Stimulated activated CD8-positive, alpha-beta memory T cell treated with anti-CD3 and anti-CD28 coated beads, Interleukin-4, amount 100 ng/mL, for 48 hours (primary cell): ENCODE measurements around the gene ITPR2.
"Not testable (repeated sequence)": the region's sequence is repeated elsewhere in the genome, so short reads cannot be mapped to it uniquely, and the experiment has no call there.

Experiments used
- DNase-seq: peaks from one replicate; pipeline ENCODE4 v3.0.0-alpha.2; 2020

Gene ITPR2

DNA sequence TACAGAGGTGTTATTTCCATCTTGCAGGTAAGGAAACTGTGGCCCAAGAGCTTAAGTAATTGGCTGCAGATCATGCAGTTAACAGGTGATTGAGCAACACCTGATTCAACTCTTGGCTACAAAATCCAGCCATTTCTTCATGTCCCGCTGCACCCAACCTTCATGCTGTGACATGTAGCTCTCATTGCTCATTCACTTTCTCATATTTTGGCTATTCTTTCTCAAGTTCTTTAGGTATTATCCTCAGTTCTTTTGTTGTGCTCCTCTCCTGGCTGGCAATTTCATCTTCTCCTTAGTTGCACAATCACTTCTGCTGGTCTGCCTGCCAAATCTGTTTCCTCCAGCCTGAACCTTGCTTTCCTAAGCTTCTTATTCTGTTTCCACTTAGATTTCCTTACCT lies 336.8 kb downstream of the ITPR2 start:
- no peak for DNase-seq

DNA sequence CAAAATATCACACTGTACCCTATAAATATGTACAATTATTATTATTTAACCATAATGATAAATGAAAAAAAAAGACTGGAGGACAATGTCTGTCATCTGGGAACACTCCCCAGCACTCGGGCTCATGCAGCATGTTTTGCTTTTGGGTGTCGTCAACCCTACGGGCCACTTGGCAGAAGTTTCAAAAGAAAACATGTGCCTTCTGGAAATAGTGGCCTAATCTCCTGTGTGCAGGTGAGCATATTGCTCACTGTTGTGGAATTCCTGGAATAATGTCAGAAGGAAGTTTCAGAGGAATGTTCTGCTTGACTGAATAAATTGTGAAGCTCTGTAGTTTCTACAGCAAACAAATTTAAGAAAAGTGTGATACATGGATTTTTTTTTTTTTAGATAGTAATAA lies 339.3 kb downstream of the ITPR2 start:
- no peak for DNase-seq

DNA sequence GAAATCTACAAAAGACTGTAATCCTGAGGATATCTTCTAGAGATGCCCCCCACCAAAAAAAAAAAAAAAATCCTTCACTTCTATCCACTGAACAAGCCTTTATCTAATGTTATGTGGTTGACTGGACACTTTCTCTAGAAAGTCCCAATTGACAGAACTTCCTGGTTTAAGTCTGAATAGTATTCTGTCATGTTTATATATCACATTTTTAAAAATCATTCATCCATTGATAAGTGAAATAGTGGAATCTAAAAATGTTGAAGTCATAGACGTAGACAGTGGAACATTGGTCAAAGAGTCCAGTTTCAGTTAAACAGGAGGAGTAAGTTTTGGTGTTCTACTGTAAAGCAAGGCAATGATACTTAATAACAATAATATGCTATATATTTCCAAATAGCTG lies 340.6 kb downstream of the ITPR2 start:
- no peak for DNase-seq

DNA sequence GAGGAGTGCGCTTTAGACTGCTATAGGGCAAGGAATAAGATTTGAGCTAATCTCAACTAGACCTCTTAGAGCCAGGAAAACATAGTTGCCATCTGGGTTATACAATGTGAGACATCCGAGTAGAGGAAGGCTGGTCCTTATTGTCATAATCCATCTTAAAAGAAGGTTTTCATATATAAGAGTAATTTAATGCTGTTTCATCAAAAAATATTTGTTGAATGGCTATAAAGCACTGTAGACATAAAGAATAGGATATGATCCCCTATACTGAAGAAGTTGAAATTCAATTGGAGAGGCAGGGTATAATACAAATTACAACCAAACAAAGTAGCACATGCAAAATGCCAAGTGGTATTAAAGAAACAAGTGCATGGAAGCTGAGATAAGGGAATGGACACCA lies 343.1 kb downstream of the ITPR2 start:
- no peak for DNase-seq

DNA sequence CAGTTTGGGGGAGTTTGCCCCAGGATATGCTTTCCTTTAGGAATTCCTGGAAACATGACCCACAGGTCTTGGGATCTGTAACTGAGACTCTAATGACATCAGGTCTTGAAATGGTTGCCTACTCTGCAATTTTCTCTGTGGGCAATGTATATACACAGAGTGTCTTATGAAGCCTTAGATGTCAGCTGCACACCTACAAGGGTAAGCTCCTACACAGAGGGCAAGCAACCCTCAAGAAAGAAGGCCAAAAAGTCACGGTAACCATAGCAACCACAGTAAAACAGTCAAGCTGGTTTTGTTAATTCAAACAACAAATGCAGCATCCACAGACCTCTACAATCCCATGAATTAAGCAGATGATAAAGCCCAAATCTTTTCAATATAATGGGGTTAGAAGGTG lies 344.6 kb downstream of the ITPR2 start:
- DNase-seq: no peak

DNA sequence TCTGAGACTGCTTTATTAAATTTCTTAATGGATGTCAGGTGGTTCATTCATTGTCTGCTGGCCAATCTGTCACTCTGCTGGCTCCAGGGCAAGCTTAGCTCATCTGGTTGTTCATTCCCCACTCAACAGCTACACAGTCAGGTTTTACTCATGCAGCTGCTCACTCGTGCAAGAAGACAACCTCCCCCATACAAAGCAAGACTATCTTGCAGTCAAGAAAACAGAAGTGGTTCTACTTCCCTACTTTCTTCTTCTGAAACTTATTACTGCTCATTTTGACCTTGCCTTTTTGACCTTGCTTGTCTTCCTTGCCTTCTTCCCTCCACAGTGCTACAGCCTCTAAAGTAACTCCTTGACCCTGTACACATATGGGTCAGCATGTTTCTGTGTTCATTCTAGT lies 359.7 kb downstream of the ITPR2 start:
- no peak for DNase-seq

DNA sequence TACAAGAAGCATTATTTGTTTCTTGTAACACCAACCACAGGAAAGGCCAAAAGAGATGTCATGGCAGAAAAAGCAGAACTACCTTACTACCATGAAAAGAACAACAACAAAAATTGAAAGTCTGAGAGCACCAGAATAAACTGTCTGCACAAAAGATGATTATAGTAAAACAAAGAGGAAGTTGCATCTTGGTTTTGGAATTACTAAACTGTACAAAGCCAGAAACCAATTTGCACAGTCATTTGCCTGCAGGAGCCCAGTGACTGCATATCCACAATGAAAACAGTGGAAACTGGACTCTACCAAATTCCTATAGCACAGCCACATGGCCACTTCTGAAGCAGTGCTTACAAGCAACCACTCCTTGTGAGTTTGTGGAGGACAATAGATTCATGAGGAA lies 361.4 kb downstream of the ITPR2 start:
- no peak for DNase-seq

DNA sequence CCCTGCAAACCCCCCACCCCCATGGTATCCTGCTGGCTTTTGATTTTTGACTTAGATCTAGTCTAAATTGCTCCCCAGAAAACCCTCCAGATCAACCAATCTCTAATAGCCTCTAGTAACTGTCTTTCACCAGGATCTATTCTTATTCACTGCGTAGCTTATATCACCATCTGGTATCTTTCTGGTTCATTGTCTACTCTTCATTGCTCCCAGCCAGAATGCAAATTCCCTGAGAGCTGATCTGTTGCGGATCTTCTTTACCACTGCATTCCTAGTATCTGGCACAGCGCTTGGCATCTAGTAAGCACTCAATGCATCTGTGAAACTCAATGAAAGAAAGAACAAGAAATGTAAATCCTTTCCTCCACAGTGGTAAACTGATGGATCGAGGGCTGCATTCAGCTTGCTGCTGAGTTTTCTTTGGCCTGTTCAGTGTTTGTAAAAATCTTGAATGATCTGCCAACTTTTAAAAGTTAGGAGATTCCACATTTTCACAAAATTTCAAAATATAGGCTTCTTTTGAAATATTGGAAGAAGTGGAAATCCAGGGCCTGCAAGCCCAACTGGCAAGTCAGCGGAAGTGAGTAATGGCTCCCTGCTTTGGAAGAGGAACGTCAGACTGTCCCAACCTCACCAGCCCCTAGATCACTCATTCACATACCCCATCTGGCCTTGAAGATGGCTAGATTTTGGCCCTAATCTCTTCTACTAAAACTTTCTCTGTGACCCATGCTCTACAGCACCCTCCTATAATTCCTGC lies 363.4 kb downstream of the ITPR2 start:
- DNase-seq: no peak

DNA sequence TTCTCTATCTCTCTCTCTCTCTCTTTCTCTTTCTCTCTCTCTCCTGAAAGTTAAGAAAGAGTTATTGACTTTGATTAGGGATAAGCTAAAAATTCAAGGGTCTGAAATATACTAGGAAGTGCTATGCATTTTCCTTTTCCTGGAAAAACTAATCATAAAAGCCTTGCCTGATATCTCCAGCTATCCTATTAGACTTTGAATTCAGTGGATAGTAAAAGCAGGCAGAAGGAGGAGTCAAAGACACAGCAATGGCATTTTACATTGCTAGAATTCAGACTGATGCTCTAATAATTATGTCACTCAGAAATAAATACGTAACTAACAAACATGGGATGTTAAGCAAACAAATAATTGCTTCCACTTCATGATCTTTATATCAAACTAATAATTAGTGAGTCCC lies 365.6 kb downstream of the ITPR2 start:
- no peak for DNase-seq

DNA sequence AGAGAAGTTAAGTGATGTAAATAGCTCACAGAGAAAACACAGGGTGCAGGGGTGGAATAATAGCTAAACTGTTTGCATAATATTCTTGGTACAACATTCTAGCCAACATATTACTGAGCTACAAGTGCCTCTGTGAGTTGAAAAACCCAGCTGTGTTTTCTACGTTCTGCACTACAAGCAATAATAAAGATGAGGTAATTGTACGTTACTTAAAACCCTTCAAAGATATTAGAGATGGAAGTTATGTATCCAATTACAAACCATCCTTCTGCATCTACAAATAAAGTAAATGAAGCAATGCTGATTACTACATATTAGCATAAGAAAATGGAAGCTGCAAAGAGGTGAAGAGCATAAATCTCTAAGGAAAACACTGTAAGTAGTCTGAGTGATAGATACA lies 366.3 kb downstream of the ITPR2 start:
- DNase-seq: no peak

DNA sequence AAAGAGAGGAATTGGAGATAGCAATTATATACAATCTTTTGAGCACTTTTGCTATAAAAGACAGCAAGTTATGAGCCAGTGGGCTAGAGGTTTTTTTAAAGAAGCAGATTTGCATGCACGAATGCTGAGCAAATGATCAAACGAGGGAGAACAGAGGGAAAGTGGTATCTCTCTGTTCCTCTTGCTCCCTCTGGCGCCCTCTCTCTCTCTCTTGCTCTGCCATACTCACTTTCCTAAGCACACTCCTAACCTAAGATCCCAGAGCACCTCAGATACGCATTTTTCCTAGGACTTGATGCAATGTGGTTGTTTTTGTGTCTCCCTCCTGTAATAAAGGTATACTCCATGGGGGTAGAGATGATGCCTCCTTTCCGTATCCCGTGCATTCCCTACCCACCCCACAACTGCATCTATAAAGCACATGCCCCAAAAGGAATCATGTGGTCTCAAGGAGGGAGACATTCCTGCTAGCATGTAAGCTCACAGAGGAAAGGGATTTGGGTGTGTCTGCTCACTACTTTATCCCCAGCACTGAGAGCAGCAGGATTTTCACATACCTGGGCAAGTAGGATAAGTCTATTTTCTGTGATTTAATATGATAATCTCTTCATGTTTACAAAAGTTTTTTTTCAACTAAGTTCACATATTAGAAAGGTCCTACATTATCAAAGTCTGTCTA lies 367.4 kb downstream of the ITPR2 start:
- DNase-seq: no peak

DNA sequence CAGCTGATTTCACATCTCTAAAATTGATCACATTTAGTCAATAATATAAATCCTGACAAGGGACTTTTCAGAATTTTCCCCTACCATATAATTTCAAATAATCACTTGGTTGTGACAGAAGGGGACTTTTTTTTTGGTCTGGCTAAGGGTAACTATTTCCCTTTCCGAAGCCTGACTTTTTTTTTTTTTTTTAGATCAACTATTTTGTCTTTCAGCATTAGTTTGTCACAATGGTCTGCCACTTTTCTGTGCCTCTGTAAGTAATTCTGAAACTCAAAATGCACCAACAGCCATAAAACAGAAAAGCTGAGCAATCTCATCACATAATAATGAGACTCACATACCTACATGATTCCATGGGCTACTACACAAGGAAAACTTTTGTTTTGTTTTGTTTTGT lies 371.2 kb downstream of the ITPR2 start:
- no peak for DNase-seq

DNA sequence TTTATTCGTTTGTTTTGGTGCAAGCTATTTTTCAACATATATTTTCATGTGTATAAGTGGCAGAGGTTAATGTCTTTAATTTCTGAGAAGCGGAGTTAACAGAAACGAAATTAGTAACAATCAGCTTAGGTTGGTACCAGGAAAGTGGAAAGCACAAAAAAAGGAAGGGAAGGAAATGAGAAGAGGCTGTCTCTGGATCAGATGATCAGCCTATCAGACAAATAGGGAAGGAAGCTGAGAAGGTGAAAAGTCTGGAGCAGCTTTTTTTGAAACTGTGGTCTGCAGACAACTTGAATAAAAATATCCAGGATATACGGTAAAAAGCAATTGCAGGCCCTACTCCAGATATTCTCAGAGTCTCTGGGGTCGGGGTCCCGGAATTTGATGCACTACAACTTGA lies 372.6 kb downstream of the ITPR2 start:
- no peak for DNase-seq

DNA sequence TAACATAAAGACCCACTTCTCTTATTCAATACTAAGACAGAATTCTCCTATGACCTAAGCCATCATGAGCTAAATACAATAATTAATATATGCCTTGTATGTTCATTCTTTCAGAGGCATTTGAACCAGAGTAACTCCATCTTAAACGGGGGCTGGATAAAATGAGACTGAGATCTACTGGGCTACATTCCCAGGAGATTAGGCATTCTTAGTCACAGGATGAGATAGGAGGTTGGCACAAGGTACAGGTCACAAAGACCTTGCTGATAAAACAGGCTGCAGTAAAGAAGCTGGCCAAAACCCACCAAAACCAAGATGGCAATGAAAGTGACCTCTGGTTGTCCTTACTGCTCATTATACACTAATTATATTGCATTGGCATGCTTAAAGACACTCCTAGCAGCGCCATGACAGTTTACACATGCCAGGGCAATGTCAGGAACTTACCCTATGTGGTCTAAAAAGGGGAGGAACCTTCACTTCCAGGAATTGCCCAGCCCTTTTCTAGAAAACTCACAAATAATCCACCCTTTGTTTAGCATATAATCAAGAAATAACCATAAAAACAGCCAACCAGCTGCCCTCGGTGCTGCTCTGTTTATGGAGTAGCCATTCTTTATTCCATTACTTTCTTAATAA lies 376.9 kb downstream of the ITPR2 start:
- no peak for DNase-seq

DNA sequence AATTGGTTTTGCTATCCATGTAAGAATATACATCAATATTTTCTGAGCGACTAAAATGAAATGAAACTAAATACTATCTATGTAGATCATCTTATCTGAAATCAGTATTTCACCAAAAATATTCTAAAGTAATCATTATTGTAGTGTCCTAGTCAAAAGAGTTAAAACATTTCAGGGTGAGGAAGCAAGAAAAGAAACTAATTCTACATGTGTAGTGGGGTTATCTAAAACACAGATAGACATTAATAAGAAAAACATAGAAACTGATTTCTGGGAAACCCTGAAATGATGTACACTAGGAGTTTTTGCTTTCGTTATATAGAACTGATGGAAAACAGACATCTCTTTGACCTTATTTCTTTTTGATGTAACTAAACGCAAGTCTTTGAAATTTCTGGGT lies 379.7 kb downstream of the ITPR2 start:
- no peak for DNase-seq

DNA sequence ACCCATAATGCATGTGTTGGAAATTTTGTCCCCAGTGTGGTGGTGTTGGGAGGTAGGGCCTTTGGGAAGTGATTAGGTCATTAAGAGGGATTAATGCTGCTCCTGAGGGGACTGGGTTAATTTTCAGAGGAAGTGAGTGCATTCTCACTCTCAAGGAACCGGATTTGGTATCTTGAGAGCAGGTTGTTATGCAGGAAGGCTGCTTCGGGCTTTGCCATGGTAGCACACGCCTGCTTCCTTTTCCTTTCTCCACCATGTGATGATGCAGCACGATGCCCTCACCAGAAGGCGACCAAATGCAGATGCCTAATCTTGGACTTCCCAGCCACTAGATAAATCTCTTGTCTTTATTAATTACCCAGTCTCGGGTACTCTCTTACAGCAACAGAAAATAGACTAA lies 380.5 kb downstream of the ITPR2 start:
- DNase-seq: no peak

DNA sequence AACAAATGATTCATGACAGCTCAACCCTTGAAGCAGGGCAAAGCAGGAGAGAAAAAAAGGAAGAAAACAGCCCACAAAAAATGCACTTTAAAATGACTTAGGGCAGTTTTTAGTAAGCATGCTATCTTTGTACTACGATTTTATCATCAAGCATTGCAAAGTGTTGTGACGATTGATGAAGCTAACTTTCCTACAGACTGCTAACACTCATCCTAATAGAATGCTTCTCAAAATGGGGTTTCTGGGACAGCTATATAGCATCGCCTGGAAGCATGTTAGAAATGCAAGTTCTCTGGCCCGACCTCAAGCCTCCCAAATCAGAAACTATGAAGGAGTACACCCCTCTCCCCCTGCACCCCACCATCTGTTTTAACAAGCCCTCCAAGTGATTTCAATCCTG lies 381.2 kb downstream of the ITPR2 start:
- DNase-seq: no peak

DNA sequence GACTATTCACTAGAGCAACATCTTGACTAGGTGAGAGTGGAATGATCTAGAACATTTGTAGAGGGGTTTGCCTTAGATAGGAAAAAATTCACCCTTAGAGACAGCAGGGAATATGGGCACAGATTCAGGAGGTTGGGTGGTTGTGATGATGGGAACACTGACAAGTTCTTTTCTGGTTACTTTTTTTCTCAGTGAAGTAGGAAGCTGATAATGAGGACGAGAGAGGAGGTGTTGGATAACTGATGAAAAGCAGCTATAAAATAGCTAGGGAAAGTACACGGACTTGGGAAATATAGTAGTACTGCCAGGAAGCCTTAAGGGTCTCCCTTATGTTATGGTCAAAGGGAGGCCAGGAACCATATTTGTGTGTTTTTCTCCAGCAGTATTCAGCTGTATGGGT lies 387.1 kb downstream of the ITPR2 start:
- DNase-seq: no peak

DNA sequence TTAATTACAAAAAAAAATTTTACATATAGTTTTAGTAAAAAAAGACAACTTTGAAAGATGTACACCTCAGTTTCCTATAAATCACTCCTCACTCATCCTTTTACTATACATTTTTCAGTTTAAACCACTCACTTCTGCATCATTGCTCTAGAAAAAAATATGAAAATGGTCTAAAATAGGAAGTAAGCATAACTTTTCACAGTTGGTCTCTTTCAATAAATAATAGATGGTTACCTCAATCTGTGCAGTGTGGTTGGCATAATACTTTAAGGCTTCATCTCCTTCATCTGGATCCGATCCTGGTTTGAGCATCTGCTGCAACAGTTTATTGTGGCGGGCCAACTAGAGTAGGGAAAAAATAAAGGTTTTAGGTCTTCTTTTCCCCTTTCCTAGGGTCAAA lies 389.7 kb downstream of the ITPR2 start:
- no peak for DNase-seq

DNA sequence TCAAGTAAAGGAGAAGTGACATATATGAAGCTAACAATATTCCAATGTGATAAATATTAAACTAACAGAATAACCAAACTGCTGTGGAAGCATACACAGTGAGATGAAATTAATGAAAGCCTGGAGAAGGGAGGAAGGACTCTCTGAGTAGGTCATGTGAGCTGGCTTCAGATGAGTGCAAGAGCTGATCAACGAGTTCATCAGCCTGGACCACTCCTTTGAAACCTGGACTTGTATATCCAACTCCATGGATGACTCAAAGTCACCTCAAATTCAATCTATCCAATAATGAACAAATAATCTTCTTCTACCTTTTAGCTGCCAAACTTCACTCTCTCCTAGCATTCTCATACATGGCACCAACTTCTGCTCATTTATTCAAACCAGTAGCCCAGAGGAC lies 391.6 kb downstream of the ITPR2 start:
- no peak for DNase-seq

DNA sequence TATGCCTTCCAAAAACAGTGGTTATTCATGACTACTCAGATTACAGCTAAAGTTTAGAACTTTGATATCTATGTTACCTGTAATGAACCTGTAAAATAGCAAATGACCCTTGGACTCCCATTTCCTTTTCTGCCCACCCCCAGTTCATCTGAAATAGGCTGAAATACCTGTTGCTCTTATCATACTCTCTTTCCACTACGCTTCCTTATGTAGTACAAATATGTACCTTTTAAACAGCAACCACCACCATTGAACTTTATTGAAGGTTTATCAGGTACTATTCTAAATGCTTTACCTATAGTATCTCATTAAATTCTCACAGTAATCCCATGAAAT lies 398.0 kb downstream of the ITPR2 start:
- no peak for DNase-seq

DNA sequence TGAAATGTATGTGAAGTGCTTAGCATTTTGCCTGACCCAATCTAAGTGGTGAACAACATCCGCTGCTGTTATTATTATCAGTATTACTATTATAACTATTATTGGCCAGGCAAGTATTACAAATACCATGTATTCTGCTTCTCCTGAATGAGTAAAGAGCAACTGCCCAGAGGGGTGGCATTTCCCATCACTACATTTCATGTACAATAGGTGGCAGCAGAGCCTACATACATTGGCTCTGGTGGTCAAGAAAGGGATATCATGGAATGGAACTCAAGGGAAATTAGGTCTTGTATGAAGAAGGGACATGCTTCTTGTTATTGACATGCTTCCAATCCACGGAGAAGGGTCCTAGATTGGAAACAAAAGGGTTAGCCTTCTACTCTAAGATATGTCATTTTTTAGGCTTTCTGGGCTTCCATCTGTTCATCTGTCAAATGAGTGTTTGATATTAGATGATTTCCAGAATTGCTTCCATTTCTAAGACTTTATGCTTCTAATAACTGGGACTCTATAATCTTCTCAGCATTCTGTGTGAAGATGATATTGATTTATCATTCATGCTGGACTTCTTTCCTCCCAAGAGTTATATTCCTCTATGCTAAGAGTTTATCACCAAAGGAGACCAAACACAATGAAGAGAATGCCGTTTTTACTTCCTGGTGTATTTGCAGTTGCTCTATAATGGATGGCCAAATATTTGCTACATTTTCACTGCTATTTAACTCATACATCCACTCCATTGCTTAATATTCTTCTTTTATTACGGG lies 398.5 kb downstream of the ITPR2 start:
- DNase-seq: no peak

DNA sequence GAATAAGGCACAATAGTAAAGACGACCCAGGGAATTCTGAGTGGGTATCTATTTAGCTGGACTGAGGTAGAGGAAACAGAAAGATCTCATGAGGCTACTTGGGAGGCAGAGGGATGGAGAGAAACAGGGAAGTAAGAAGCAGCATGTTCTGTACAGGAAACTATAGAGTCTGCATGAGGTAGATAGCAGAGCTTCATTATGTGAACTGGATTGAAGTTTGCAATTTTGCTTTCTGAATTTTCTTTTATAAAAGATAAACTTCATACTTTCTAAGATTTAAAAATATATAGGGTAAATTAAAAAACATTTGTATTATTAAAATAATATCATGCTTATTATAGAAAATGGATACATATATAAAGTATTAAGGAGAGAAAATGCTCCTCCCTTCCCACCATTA lies 399.3 kb downstream of the ITPR2 start:
- not testable (repeated sequence) for DNase-seq

DNA sequence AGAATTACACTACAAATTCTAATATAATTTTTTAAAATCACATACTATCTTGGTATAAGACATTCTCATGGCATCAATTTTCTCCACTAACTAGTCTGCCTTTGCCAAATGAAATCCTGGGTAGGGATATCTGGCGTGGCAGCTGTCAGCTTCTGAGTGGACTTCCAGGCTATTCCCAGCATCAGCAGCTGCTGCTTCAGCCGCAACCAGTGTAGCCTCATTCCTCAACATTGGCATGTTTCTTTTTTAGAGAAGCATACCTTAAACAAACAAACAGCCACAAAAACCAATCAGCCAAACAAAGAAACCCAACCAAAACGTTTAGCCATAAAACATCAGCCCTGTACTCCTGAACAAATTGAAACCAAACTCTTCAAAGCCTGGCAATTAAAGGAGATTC lies 401.8 kb downstream of the ITPR2 start:
- no peak for DNase-seq
